Spleen (tissue), 7 donors: ENCODE results near the gene SLIT1.

ENCODE experiments used
- CTCF ChIP-seq, 11 experiments: fragments of 200-600 bp in 7 of 11; fragments of 450-650 bp in 4 of 11; sonication (generic) in 4 of 11; IDR thresholded peaks in 8 of 11; conservative IDR thresholded peaks in 3 of 11; 1 replicate in 7 of 11; 2 replicates in 4 of 11; pipeline versions ENCODE4 v1.4.0 to v1.8.0; 2016 to 2021; ENCODE audit warnings: antibody characterized with exemption in 11 of 11, inconsistent platforms in 4 of 11, mild to moderate bottlenecking in 1 of 11
- POLR2AphosphoS5 ChIP-seq, 3 donors: sonication (generic); formaldehyde crosslinking; IDR thresholded peaks; one replicate each; pipeline ENCODE4 v1.5.1; 2017; ENCODE audit warnings: antibody characterized with exemption in 3 of 3
- donor health status: DM: no; HTN: no; CAD: no; lungs with moderate emphysema.
- donor health status: DM: no; HTN: no; CAD: no.
- donor health status: DM: no; HTN: no; CAD: no.

DNA sequence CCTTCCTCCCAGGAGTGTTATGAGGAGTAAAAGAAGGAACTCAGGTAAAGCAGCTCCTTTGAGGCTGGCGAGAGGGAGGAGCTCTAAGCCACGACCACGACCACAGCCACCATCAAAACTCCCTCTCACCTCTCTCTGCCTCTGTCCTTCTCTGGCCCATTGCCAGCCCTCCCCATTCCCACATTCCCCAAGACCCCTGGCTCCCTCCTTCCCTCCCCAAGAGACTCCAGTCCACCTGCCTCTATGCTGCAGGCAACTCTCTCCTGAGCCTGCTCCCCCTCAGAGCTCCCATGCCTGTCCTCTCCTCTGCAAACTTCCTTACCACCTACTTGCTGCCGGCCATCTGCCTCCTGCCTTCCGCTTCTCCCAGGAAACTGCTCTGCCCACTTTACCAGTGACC lies 9.5 kb downstream of the SLIT1 start:
- TF ChIP-seq POLR2AphosphoS5 (IDR thresholded peaks at IDR 0.05) (no peak), CTCF (IDR thresholded peaks at IDR 0.05 in 8 of 11, conservative IDR thresholded peaks at IDR 0.05 in 3 of 11) (no peak)
